ENCODE measurements around the gene FAM171A2. TPM values are rescaled to one million over a fixed set of nuclear protein-coding genes. Genes with fewer than 3 reads are reported as not detected.
"Not testable (repeated sequence)": the region's sequence is repeated elsewhere in the genome, so short reads cannot be mapped to it uniquely, and the experiment has no call there.

FAM171A2 gene
- total RNA-seq, 1 experiment from 2014 or later, result 9.6 TPM

- no peak for DNase-seq (ENCODE audit: low read depth)
Observed at GRCh38 chr17:44383861-44384260, 20.2 kb upstream of the FAM171A2 start.

- no peak for DNase-seq (ENCODE audit: low read depth)
Observed at GRCh38 chr17:44383363-44383762, 19.7 kb upstream of the FAM171A2 start.

- no peak for DNase-seq (ENCODE audit: low read depth)
Observed at GRCh38 chr17:44382917-44383316, 19.3 kb upstream of the FAM171A2 start.

- no peak for DNase-seq (ENCODE audit: low read depth)
Observed at GRCh38 chr17:44381810-44382305, 18.2 kb upstream of the FAM171A2 start.

- DNase-seq (ENCODE audit: low read depth), result no peak
Observed at GRCh38 chr17:44380767-44381166, 17.1 kb upstream of the FAM171A2 start.

GRCh38 chr17:44379887-44380286, 16.2 kb upstream of the FAM171A2 start:
- DNase-seq (ENCODE audit: low read depth), result no peak

- DNase-seq (ENCODE audit: low read depth), result no peak
Observed at GRCh38 chr17:44378171-44378705, 14.6 kb upstream of the FAM171A2 start.

- no peak for DNase-seq (ENCODE audit: low read depth)
Observed at GRCh38 chr17:44376779-44377178, 13.1 kb upstream of the FAM171A2 start.

GRCh38 chr17:44376124-44376523, 12.5 kb upstream of the FAM171A2 start:
- no peak for DNase-seq (ENCODE audit: low read depth)

GRCh38 chr17:44375196-44376017, 11.8 kb upstream of the FAM171A2 start:
- no peak for DNase-seq (ENCODE audit: low read depth)

GRCh38 chr17:44374306-44375195, 10.9 kb upstream of the FAM171A2 start:
- DNase-seq (ENCODE audit: low read depth), result no peak

- DNase-seq (ENCODE audit: low read depth), result no peak
Observed at GRCh38 chr17:44372036-44372435, 8.4 kb upstream of the FAM171A2 start.

- not testable (repeated sequence) for DNase-seq (ENCODE audit: low read depth)
Observed at GRCh38 chr17:44369414-44370023, 5.9 kb upstream of the FAM171A2 start.

- DNase-seq (ENCODE audit: low read depth), result not testable (repeated sequence)
Observed at GRCh38 chr17:44368391-44369243, 5.0 kb upstream of the FAM171A2 start.

GRCh38 chr17:44367231-44367979, 3.8 kb upstream of the FAM171A2 start:
- no peak for DNase-seq (ENCODE audit: low read depth)

- not testable (repeated sequence) for DNase-seq (ENCODE audit: low read depth)
Observed at GRCh38 chr17:44365051-44365450, 1.4 kb upstream of the FAM171A2 start.

- DNase-seq (ENCODE audit: low read depth), result no peak
Observed at GRCh38 chr17:44362949-44363612, 572 bp downstream of the FAM171A2 start.

GRCh38 chr17:44362459-44362948, 1.1 kb downstream of the FAM171A2 start:
- no peak for DNase-seq (ENCODE audit: low read depth)

Data from LHCN-M2 (cell line).